HG03175 (cell line): Measurements from ENCODE around the gene FGF13.
A peak's percentile ranks its signal among the peaks of the same experiment; 100 is the strongest.

Experiments used
- ATAC-seq: cut with Tn5 transposase; IDR thresholded peaks from one replicate; pipeline ENCODE4 v1.9.1; 2021; ENCODE audit warnings: mild to moderate bottlenecking, moderate library complexity; ENCODE audit not compliant: unreplicated experiment

FGF13 gene

DNA sequence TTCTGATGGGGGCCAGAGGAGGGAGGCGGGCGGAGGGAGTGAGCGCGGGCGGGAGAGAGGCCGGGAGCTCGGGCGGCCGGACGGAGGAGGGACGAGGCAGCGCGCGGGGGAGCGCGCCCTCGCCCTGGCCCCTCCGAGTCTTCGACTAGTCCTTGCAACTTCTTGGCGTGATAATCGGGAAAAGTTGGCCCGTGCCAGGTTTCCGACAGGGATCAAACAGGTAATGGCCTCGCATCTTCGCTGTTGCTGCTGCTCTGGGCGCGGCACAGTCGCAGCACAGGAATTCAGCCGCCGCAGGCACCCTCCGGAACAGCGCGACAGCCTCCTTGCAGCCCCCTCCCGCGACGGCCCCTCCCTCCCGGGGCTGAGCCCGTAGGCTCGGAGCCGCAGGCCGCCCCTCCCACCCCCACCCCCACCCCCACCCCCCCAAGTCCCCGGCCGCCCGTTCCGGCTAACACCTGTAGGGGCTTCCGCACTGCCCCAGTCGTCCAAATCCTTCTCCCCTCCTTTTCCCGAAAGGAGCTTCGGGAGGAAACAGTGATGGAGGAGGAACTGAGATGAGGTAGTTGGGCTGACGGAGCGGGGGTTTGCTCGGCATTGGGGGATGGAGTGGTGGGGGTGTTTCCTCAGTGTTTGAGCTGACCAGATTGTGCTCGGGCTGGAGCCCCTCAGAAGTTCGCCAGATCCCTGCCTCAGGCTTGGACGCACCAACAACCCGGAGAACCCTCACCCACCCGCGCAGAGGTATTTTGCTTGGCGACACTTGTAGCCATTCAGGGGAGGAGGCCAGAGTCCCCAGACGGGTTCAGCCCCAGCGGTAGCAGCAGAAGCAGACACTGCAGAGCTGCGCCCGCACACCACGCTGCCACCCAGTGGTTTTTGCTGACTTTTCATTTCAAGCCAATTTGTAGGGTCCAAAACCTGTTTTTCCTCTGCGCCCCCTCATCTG is at the start of gene FGF13:
FGF13 (minus strand) TSS at position 319 of the 949 bp plus-strand sequence. CDS start 714 bp downstream, outside the sequence.
- ATAC-seq: no peak

DNA sequence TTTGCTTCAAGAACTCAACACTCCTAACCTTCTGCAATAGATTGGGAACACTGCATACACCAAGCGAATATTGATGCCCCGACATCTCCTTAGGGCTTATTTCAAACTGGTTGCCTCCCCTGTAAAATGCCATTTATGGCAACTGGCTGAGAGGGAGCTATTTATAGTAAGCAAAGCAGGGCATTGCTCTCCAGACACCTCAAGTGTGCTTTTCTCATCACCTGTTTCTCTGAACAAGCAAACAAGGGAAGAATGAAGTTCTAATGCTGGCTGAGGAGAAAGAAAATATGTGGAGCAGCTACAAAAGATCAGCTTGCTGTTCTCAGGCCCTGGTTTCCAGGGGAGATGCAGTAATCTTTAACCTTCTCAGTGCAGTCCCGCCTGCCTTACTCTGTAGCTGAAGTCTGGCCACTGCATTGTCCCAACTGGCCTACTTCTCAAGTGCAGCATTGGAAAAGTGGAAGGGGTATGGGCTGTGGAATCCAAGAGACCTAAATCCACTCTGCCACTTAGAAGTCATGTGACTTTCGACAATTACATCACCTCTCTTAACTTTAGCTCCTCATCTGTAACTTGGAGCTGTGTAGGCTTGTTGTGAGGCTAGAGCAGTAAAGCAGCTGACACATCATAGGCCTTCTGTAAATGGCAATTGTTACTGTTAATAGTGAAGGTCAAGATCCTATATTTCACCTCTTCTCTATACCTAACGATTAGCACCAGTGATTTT is 47.9 kb upstream of the FGF13 start:
- no peak for ATAC-seq

DNA sequence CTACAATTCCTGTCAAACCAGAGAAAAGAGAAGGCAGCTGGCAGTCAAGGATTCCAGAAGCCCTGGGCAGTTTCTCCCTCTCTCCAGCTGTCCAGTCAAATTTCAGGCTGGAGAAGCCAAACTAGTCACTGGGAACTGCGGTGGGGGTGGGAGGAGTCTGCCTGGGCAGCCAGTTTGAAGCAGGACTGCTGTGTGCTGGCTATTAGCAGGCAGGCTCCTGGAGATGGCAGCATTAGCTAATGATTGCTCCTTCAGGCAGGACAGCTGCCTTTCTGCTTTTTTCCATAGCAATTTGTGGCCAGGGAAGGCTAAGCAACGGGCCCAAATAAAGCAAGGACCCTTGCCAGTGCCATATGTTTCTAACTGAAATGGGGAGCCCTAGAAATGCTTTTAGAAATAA is 44.7 kb upstream of the FGF13 start:
- no peak for ATAC-seq

DNA sequence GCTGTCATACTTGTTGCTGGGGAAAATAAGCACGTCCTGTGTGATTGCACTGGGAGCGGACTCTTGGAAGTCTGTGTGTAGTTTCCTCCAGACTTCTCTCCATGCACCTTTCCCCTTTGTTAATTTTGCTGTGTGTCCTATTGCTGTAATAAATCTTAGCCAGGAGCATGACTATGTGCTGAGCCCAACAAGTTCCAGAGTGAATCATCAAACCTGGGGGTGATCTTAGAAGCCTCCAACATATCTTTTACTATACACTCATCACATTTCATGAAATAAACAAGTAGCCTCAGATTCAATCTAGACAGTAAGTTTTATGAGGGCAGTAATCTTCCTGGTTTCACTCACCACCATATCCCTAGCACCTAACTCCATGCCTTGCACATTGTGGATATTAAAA is 43.3 kb upstream of the FGF13 start:
- no peak for ATAC-seq

DNA sequence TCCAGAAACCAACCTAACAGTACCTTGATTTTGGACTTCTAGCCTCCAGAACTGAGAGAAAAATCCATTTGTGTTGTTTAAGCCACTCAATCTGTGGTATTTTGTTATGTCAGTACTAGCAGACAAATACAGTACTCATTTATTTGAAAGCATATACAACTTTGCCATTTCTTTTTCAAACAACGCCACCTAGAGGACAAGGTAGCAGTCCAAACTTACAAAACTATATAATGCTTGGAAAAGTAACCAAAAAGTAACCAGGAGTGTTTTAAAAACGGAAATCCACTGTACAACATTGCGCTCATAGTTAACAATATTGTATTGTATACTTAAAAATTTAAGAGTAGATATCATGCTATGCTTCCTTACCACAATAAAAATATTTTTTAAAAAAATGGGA is 37.0 kb upstream of the FGF13 start:
- ATAC-seq: no peak

DNA sequence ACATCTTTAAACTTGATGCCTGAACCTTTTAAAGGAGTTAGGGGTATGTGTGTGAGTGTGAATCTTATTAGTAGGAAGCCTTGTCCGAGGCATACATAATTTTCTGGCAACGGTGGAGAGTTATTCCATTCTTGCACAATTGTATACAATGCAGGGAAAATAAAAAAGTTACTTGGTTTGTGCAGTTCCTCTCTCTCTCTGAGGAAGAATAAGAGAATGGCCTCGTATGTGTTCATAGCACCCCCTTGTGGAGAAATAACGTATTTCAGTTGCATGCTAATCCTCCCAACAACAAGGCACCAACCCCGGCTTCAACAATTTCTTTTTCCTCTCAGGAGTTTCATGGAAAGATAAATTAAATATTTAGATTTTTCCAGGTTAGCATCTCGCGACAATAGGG is 33.7 kb upstream of the FGF13 start:
- ATAC-seq: peak; percentile 73

DNA sequence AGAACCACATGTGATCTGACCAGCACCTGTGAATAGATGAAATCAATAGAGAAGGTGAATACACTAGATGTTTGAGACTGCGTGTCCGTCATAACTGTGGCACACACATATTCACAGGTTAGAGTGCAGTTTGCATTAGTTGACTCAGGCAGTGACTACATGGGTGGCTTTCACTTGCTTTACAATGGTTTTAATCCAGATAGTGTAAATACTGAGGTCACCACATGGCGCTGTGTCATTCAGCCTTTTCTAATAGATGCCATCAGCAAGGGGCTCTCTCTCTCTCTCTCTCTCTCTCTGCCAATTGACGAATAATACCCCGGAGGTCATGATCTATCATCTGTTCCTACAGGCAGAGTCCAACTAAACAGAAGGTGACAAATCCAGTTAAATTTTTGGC is 30.7 kb upstream of the FGF13 start:
- ATAC-seq: no peak

DNA sequence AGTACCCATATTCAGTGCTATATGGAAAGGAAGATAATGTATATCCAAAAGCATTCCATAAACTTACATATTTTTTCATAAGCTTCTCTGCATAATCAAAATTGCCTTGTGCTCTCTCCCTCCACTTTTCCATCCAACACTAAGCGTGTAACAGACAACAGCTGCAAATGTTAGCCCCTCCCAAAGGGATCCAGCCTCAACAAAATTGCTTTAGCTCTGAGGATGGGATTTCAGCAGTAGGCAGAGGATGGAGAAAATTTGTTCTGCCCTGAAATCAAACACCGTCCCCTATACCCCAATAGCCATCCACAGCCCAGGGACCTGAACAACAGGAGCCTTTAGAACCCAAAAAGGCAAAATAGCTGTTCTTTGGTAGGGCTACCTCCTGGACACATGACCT is 28.8 kb upstream of the FGF13 start:
- no peak for ATAC-seq

DNA sequence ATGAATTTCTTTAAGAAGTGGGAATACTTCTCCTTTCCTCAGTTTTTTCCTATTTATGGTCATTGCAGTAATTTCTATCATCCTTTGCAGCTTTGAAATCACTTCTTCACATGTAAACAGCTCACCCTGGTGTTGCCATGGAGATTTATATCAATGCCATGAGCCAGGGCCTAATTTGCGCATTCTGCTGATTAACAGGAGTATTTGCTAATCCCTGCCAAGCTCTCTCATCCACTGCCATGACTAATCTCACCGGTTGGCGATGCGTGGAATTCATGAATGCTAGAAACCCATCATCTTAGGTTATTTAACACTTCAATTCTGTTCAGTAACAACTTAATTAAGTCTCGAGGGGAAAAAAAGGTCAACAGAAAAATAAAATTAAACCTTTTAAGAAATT is 11.8 kb upstream of the FGF13 start:
- no peak for ATAC-seq

DNA sequence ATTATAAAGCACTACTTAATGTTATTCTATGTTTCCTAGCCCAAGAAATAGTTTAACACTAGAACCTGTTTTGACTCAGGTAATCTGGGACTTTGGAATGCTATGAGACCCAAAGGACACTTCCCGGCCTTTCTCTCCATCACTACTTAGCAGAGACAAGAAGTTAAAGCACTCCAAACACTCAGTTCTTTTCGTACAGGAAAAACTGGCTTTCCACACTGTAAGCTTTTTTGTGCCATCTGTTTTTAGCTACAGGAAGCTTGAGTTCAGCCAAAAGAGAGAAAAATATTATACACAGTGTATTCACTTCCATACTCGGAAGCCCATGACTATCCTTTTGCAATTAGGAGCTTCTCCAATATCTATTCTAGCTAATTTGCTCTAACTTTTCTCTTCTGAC is 7.9 kb upstream of the FGF13 start:
- ATAC-seq: no peak

DNA sequence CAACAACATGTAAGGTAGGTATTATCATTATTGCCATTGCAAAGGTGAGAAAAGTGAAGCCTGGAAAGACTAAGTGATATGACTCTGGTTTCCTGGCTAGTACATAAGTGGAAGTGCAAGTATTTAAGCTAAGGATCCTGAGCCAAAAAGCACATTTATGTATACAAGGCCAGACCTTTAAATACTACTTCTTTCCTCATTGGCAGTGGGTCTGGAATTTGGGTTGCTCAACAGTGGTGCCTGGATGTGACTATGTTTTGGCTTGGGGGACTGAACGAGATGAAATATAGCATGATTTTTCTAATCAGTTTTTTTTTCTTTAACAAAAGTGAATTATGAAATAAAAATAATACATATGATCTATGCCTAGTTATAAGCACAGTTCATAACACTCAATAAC is 7.4 kb upstream of the FGF13 start:
- no peak for ATAC-seq

DNA sequence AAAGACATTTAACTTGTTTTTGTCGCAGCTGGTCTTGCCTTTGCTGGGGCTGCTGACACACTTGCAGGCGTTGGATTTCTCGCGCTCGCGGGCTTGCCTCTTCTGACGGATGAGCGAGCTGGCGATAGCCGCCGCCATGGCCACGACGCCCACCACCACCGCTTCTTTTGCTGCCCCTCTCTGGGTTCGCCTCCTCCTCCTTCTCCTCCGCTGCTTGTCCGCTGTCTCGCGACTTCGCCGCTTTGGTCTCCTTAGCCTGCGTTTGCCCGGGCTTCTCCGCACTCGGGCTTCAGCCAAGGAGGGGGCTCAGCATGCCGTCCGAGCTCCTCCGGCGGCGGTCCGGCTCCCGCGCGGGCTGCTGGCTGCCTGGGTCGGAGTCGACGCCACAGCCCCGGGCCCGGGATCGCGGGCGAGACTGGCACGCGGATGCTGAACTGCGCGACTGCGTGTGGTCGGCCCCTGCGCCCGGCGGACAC is 613 bp downstream of the FGF13 start:
- ATAC-seq: no peak

DNA sequence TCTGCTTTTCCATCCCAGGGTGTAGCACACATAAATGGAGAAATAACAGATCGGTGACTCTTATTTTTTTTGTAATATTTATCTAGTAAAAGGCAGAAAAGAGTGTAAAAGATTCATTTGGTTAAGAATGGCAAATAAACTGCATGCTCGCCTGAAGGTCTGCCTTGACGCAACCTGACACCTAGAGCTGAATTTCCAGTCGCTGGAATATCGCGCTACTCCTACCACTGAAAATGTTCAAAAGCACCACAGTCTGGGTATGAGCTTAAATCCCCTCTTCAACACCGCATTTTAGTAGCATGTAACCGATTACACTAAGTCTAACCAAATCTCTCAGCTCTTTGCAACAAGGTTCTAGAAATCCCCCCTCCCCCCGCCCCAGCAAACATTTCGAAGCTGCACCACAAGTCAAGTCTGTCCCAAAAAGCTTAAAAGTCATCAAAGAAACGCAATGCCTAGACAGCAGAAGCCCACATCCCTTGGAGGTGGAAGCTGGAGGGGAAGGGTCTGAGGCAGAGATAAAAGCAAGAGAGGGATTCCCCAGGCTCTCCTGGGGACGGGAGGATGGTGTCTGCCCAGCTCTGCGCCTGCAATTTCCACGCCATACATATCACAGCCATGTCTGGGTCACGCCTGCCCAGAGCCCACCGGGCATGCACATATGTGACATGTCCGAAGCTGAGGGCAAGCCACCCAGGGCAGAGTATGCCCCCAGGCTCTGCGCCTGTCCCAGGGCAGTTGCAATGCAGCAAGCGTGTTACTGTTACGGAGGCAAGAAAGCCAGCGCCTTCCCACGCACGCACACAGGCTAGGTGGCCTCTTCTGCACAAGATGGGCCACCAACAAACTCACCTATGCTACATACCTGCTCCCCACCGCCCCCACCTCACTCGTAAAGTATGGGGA is 1.4 kb downstream of the FGF13 start:
- no peak for ATAC-seq

DNA sequence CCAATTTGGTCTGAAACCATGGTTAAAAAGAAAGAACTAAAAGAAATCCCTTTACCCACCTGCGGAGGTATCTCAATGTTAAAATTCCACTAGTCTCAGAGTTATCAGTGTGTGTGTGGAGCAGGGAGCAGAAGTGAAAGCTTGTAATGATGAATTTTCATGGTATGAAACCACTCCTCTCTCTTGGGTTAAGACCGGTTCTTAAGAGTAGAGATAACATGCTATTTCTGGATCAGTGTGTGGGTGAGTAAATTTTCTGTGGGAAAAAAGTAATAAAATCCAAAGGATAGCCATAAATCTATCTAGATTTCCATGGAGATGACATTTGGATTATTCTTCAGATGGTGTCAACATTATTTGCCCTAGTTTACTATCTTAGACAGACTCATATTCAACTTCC is 3.2 kb downstream of the FGF13 start:
- ATAC-seq: no peak

DNA sequence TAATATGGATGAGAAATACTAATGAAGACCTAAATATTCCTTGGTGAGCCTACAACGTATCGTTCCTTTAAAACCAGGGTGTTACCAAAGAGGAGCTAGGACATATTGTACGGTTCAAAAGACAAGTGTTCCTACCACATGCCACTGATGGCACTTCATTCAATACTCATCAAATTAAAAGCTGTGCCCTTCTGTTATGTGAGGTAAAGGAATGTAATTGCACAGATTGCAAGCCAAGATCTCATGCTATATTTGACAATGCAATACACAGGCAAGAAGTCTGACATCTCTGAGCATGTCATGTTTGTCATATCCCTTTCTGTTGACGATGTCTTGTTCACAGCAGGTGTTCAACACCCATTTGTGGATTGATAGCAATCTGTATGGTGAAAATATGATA is 6.9 kb downstream of the FGF13 start:
- no peak for ATAC-seq

DNA sequence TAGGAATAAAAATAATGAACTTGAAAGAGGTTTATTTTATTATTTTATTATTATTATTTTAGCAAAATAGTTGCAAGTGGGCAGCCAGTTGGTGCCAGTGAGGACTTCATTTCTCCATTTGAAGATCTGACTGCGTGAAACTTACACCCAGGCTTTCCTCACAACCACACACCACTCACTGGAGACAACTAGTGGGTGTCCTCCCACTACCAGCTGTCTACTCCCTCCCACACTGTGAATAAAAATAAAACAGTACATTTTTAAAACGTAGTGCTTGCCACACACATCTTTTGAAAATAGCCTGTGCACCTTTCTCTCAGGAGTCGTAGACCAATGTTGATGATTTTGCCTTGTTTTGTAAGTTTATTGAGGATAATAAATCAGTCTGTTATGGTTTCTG is 7.4 kb downstream of the FGF13 start:
- ATAC-seq: no peak

DNA sequence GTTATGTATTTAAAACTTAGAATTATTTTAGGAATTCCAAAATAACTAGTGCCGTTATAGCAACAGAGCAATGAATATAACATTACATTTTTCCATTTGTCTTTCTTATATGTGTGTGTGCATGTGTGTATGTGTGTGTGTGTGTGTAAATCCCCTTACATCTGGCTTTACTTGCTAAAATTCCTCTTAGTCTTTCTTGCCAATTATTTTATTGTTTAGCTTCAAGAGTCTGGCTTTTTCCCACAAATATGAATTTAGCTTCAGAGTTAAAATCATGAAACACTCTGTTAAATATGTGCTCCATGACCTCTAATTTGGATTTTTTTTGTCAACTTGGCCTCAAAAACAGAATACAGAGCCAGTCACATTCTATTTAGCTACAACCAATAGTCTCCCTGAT is 18.9 kb downstream of the FGF13 start:
- ATAC-seq: no peak

DNA sequence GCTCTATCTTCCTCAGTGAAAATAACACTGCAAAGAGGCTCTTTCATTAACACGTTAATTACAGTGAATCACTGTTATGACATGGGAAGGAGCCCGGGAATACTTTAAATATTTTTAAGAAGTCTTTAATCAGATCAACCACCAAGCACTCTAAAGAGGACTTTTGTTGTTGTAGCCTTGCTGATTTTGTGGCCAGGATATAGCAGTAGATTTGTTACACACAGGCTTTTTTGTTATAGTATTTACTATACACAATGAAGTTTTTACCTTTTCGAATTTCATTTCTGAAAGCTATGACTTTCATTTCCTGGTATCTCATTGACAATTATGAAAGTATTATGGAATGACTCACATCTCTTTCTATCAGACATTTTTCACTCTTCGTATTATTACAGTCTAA is 20.3 kb downstream of the FGF13 start:
- no peak for ATAC-seq

DNA sequence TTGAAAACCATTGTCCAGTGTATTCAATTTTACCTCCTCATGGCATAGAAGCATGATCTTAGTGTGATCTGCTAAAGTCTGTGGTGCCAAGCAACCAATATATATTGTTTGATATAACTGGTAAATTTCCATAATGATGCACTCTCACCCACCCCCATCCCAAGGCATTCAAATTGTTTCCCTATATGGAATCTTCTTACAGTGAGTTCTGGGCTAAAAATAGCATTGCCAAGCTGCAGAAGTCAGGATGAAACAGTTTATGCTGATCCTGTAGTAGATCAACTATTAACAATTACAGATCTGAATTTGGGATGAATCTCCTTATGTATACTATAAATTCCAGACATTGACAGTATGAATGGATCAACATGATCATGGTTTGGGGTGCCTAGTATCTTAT is 20.9 kb downstream of the FGF13 start:
- no peak for ATAC-seq

DNA sequence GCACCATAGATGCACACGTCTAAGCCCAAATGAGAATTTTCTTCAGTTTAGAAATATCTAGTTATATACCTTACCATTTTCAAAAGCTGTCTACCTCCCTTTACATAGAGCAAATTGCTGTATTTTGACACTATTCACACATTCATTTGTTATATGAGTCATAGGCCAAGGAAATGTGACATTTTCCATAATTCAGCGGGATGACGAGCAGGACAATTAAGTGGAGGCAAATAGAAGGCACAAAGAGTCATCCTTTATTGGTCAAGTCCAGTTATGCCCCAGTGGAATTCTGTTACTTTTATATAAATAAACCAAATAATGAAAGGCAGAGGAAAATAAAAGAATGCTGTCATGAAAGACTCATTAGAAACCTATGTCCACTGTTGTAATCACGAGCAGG is 27.9 kb downstream of the FGF13 start:
- no peak for ATAC-seq

DNA sequence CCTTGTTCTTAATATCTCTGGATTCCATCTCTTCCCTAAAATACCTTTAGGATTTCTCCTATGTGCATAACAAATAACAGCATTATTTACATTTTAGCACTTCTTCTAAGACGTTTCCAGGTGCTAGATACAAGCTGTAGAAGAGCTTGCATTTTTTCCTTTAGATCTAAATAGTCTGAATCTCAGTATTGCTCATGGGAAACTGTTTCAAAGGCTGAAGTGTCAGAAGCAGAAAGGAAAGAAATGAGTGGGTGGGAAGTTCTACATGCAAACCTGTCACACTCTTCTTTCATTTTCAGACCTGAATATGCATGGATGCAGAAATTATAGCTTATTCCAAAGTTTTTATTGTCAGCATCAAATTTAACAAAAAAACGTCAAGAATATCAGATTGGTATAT is 41.8 kb downstream of the FGF13 start:
- no peak for ATAC-seq
